OCI-LY3 (cell line): ENCODE results near the gene TMEM169.

Source experiments
- H2AFZ ChIP-seq: fragments of 200-600, 300-600 bp; shearing (Covaris generic); 2 replicates; pipeline ENCODE4 v1.6.0; 2014; ENCODE audit warnings: antibody characterized with exemption, low read depth, low read length
- H3K27ac ChIP-seq: fragments of 200-600, 300-600 bp; sonication (generic); 2 replicates; pipeline ENCODE4 v1.5.1; 2014; ENCODE audit warnings: mild to moderate bottlenecking, low read length, moderate library complexity, mixed read lengths
- H3K27me3 ChIP-seq: fragments of 200-600, 300-600 bp; sonication (generic); 2 replicates; pipeline ENCODE4 v1.6.1; 2014; ENCODE audit warnings: low read depth, low read length, mixed read lengths
- H3K36me3 ChIP-seq: fragments of 200-600, 300-600 bp; sonication (generic); replicated peaks from 2 replicates; pipeline ENCODE3; 2014; ENCODE audit warnings: low read depth, low read length, mixed read lengths
- H3K4me1 ChIP-seq: fragments of 300-600, 200-600 bp; sonication (generic); 2 replicates; pipeline ENCODE4 v1.6.1; 2014; ENCODE audit warnings: low read length, mixed read lengths
- H3K4me2 ChIP-seq: fragments of 200-600, 300-600 bp; sonication (generic); 2 replicates; pipeline ENCODE4 v1.6.1; 2014; ENCODE audit warnings: low read length, mixed read lengths
- H3K4me3 ChIP-seq: fragments of 300-600, 200-600 bp; sonication (generic); 2 replicates; pipeline ENCODE4 v1.5.1; 2014; ENCODE audit warnings: antibody characterized with exemption, mild to moderate bottlenecking, low read length, moderate library complexity
- H3K79me2 ChIP-seq: fragments of 300-600, 200-600 bp; shearing (Covaris generic); 2 replicates; pipeline ENCODE4 v1.6.1; 2014; ENCODE audit warnings: mild to moderate bottlenecking, low read length, mixed read lengths
- H3K9ac ChIP-seq: fragments of 300-600, 200-600 bp; shearing (Covaris generic); 2 replicates; pipeline ENCODE4 v1.6.0; 2014; ENCODE audit warnings: mild to moderate bottlenecking, low read length, moderate library complexity
- H3K9me3 ChIP-seq: fragments of 200-600, 300-600 bp; shearing (Covaris generic); 2 replicates; pipeline ENCODE4 v1.6.1; 2014; ENCODE audit warnings: low read length, mixed read lengths; ENCODE audit not compliant: insufficient read depth
- H4K20me1 ChIP-seq: fragments of 200-600, 300-600 bp; sonication (generic); 2 replicates; pipeline ENCODE4 v1.6.1; 2016; ENCODE audit warnings: low read length, mixed read lengths; ENCODE audit not compliant: insufficient read depth
- CTCF ChIP-seq: fragments of 200-600, 300-600 bp; sonication (generic); IDR thresholded peaks from 2 replicates; pipeline ENCODE4 v1.5.1; 2014; ENCODE audit warnings: antibody characterized with exemption, low read length, low read depth
- EZH2phosphoT487 ChIP-seq: fragments of 200-600 bp; shearing (Covaris generic); IDR thresholded peaks from 2 replicates; pipeline ENCODE4 v1.6.1; 2018; ENCODE audit warnings: antibody characterized with exemption, mixed run types, low read depth

Gene TMEM169

DNA sequence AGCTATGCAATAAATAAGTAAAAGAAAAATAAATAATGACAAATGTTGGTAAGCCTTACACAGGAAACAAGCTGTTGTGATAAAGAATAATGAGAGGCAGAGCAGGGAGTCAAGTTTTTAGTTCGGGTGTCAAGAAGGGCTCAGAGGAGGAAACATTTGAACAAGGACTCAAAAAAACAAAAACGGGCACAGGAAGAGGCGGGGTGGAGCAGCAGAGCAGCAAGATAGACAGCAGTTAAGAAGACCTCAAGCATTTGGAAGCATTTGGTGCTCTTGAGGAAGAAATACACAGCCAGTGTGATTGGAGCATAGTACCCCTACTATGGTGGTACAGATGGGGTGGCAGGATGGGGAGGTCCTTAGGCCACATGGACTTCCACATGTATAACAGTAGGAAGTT, 2.8 kb downstream of the TMEM169 start:
- H3K4me1 ChIP-seq, result peaks cover 17% of the 10 kb centered on the region; the same call in 1 of the 2 replicates
- H3K36me3 ChIP-seq, result no peaks in the 10 kb centered on the region
- no peak overlapping the region for H3K27ac ChIP-seq
- H3K9ac ChIP-seq, result no peak overlapping the region
- H3K9me3 ChIP-seq, result no peaks in the 10 kb centered on the region
- TF ChIP-seq EZH2phosphoT487 (no peak), CTCF (no peak)
- no peaks in the 10 kb centered on the region for H4K20me1 ChIP-seq
- no peaks in the 10 kb centered on the region for H3K27me3 ChIP-seq
- H3K4me3 ChIP-seq, result no peak overlapping the region
- H3K79me2 ChIP-seq, result no peaks in the 10 kb centered on the region
- H3K4me2 ChIP-seq, result no peak overlapping the region
- H2AFZ ChIP-seq, result no peak overlapping the region

GRCh38 chr2:216086207-216086893, 4.6 kb downstream of the TMEM169 start:
- Histone ChIP-seq H4K20me1 (no peaks in the 10 kb centered on the region), H3K4me3 (no peak overlapping the region), H3K9ac (no peak overlapping the region), H3K79me2 (no peaks in the 10 kb centered on the region), H3K27ac (no peak overlapping the region), H3K36me3 (no peaks in the 10 kb centered on the region), H3K9me3 (no peaks in the 10 kb centered on the region), H3K4me2 (no peak overlapping the region), H3K27me3 (no peaks in the 10 kb centered on the region), H3K4me1 (peaks cover 11% of the 10 kb centered on the region; the same call in 1 of the 2 replicates), H2AFZ (no peak overlapping the region)
- TF ChIP-seq CTCF (no peak), EZH2phosphoT487 (no peak)

- TF ChIP-seq CTCF, result no peak
- Histone ChIP-seq H4K20me1 (no peaks in the 10 kb centered on the region), H2AFZ (no peak overlapping the region), H3K27me3 (no peaks in the 10 kb centered on the region), H3K4me2 (no peak overlapping the region), H3K36me3 (no peaks in the 10 kb centered on the region), H3K4me1 (peaks cover 5% of the 10 kb centered on the region), H3K9ac (no peak overlapping the region), H3K4me3 (no peak overlapping the region), H3K27ac (no peak overlapping the region), H3K79me2 (no peaks in the 10 kb centered on the region), H3K9me3 (no peaks in the 10 kb centered on the region)
Observed at GRCh38 chr2:216090369-216090786, 8.7 kb downstream of the TMEM169 start.

- Histone ChIP-seq H2AFZ (0 out of 2 replicates have a peak overlapping the region, but pooled peaks have one; percentile 70), H4K20me1 (no peaks in the 10 kb centered on the region), H3K9ac (no peak overlapping the region), H3K27ac (no peak overlapping the region), H3K4me3 (no peak overlapping the region), H3K4me1 (peaks cover 5% of the 10 kb centered on the region), H3K79me2 (no peaks in the 10 kb centered on the region), H3K4me2 (peak overlapping the region; percentile 30), H3K36me3 (no peaks in the 10 kb centered on the region), H3K9me3 (no peaks in the 10 kb centered on the region), H3K27me3 (no peaks in the 10 kb centered on the region)
- TF ChIP-seq CTCF (no peak), EZH2phosphoT487 (no peak)
Observed at GRCh38 chr2:216092646-216093045, 10.9 kb downstream of the TMEM169 start.
